Measurements from ENCODE around the gene PTPRQ.
A peak's percentile ranks its signal among the peaks of the same experiment; 100 is the strongest.
"Not testable (repeated sequence)": the region's sequence is repeated elsewhere in the genome, so short reads cannot be mapped to it uniquely, and the experiment has no call there.

Gene PTPRQ

GRCh38 chr12:80443974-80444666 is at the start of gene PTPRQ:
PTPRQ (plus strand) TSS chr12:80444235; CDS start chr12:80444346, 111 bp downstream.
- no peak for DNase-seq (ENCODE audit: low read depth)

- no peak for DNase-seq (ENCODE audit: low read depth)
Measured at GRCh38 chr12:80400571-80400991, 43.5 kb upstream of the PTPRQ start.

GRCh38 chr12:80401191-80401590 is 42.8 kb upstream of the PTPRQ start:
- DNase-seq (ENCODE audit: low read depth) = no peak

- DNase-seq (ENCODE audit: low read depth) = no peak
Measured at GRCh38 chr12:80404629-80405028, 39.4 kb upstream of the PTPRQ start.

- no peak for DNase-seq (ENCODE audit: low read depth)
Measured at GRCh38 chr12:80406253-80406652, 37.8 kb upstream of the PTPRQ start.

GRCh38 chr12:80411787-80412186 is 32.2 kb upstream of the PTPRQ start:
- no peak for DNase-seq (ENCODE audit: low read depth)

GRCh38 chr12:80412343-80412953 is 31.6 kb upstream of the PTPRQ start:
- peak; percentile 30 for DNase-seq (ENCODE audit: low read depth)

GRCh38 chr12:80413462-80413861 is 30.6 kb upstream of the PTPRQ start:
- DNase-seq (ENCODE audit: low read depth) = no peak

GRCh38 chr12:80415466-80415865 is 28.6 kb upstream of the PTPRQ start:
- no peak for DNase-seq (ENCODE audit: low read depth)

- DNase-seq (ENCODE audit: low read depth) = no peak
Measured at GRCh38 chr12:80419644-80420043, 24.4 kb upstream of the PTPRQ start.

GRCh38 chr12:80420075-80420474 is 24.0 kb upstream of the PTPRQ start:
- no peak for DNase-seq (ENCODE audit: low read depth)

- DNase-seq (ENCODE audit: low read depth) = no peak
Measured at GRCh38 chr12:80422550-80422949, 21.5 kb upstream of the PTPRQ start.

GRCh38 chr12:80432061-80432460 is 12.0 kb upstream of the PTPRQ start:
- no peak for DNase-seq (ENCODE audit: low read depth)

- peak; percentile 70 for DNase-seq (ENCODE audit: low read depth)
Measured at GRCh38 chr12:80441921-80442320, 2.1 kb upstream of the PTPRQ start.

GRCh38 chr12:80442426-80443222 is 1.4 kb upstream of the PTPRQ start:
- no peak for DNase-seq (ENCODE audit: low read depth)

- no peak for DNase-seq (ENCODE audit: low read depth)
Measured at GRCh38 chr12:80445083-80445793, 1.2 kb downstream of the PTPRQ start.

- no peak for DNase-seq (ENCODE audit: low read depth)
Measured at GRCh38 chr12:80456513-80456912, 12.5 kb downstream of the PTPRQ start.

GRCh38 chr12:80460972-80461371 is 16.9 kb downstream of the PTPRQ start:
- DNase-seq (ENCODE audit: low read depth) = no peak

- not testable (repeated sequence) for DNase-seq (ENCODE audit: low read depth)
Measured at GRCh38 chr12:80461851-80462250, 17.8 kb downstream of the PTPRQ start.

GRCh38 chr12:80469681-80470080 is 25.6 kb downstream of the PTPRQ start:
- no peak for DNase-seq (ENCODE audit: low read depth)

GRCh38 chr12:80470403-80470802 is 26.4 kb downstream of the PTPRQ start:
- DNase-seq (ENCODE audit: low read depth) = no peak

- no peak for DNase-seq (ENCODE audit: low read depth)
Measured at GRCh38 chr12:80472236-80472635, 28.2 kb downstream of the PTPRQ start.

All from non-pigmented ciliary epithelial cell (primary cell).